ENCODE data around the gene SIAH2.
"Not testable (repeated sequence)": the region's sequence is repeated elsewhere in the genome, so short reads cannot be mapped to it uniquely, and the experiment has no call there.

Gene SIAH2

GRCh38 chr3:150763122-150763840, at the start of gene SIAH2:
SIAH2 (minus strand) TSS chr3:150763169; CDS start chr3:150762849, 320 bp downstream.
- in situ Hi-C loops (cut with HindIII; ENCODE audit: low sequenced_read_pairs), result no loop called here

- in situ Hi-C loops (cut with HindIII; ENCODE audit: low sequenced_read_pairs), result no loop called here
These were observed 49.0 kb upstream of the SIAH2 start for GRCh38 chr3:150811984-150812383.

- in situ Hi-C loops (cut with HindIII; ENCODE audit: low sequenced_read_pairs), result no loop called here
These were observed 47.7 kb upstream of the SIAH2 start for GRCh38 chr3:150810641-150811040.

GRCh38 chr3:150806185-150806835, 43.3 kb upstream of the SIAH2 start:
- in situ Hi-C loops (cut with HindIII; ENCODE audit: low sequenced_read_pairs), result no loop called here

GRCh38 chr3:150805354-150805753, 42.4 kb upstream of the SIAH2 start:
- in situ Hi-C loops (cut with HindIII; ENCODE audit: low sequenced_read_pairs), result no loop called here

- in situ Hi-C loops (cut with HindIII; ENCODE audit: low sequenced_read_pairs), result no loop called here
These were observed 40.5 kb upstream of the SIAH2 start for GRCh38 chr3:150803440-150803985.

- in situ Hi-C loops (cut with HindIII; ENCODE audit: low sequenced_read_pairs), result no loop called here
These were observed 37.8 kb upstream of the SIAH2 start for GRCh38 chr3:150800722-150801121.

GRCh38 chr3:150798122-150798618, 35.2 kb upstream of the SIAH2 start:
- in situ Hi-C loops (cut with HindIII; ENCODE audit: low sequenced_read_pairs), result no loop called here

GRCh38 chr3:150797155-150797554, 34.2 kb upstream of the SIAH2 start:
- in situ Hi-C loops (cut with HindIII; ENCODE audit: low sequenced_read_pairs), result no loop called here

GRCh38 chr3:150796527-150796926, 33.6 kb upstream of the SIAH2 start:
- in situ Hi-C loops (cut with HindIII; ENCODE audit: low sequenced_read_pairs), result not testable (repeated sequence)

- in situ Hi-C loops (cut with HindIII; ENCODE audit: low sequenced_read_pairs), result no loop called here
These were observed 30.7 kb upstream of the SIAH2 start for GRCh38 chr3:150793641-150794040.

- in situ Hi-C loops (cut with HindIII; ENCODE audit: low sequenced_read_pairs), result no loop called here
These were observed 27.7 kb upstream of the SIAH2 start for GRCh38 chr3:150790629-150791028.

- in situ Hi-C loops (cut with HindIII; ENCODE audit: low sequenced_read_pairs), result no loop called here
These were observed 26.5 kb upstream of the SIAH2 start for GRCh38 chr3:150789451-150789850.

GRCh38 chr3:150787741-150788370, 24.9 kb upstream of the SIAH2 start:
- in situ Hi-C loops (cut with HindIII; ENCODE audit: low sequenced_read_pairs), result no loop called here

- in situ Hi-C loops (cut with HindIII; ENCODE audit: low sequenced_read_pairs), result no loop called here
These were observed 23.8 kb upstream of the SIAH2 start for GRCh38 chr3:150786791-150787190.

- in situ Hi-C loops (cut with HindIII; ENCODE audit: low sequenced_read_pairs), result no loop called here
These were observed 21.8 kb upstream of the SIAH2 start for GRCh38 chr3:150784747-150785125.

GRCh38 chr3:150783920-150784746, 21.2 kb upstream of the SIAH2 start:
- in situ Hi-C loops (cut with HindIII; ENCODE audit: low sequenced_read_pairs), result no loop called here

GRCh38 chr3:150783316-150783715, 20.3 kb upstream of the SIAH2 start:
- in situ Hi-C loops (cut with HindIII; ENCODE audit: low sequenced_read_pairs), result no loop called here

GRCh38 chr3:150779402-150779858, 16.5 kb upstream of the SIAH2 start:
- in situ Hi-C loops (cut with HindIII; ENCODE audit: low sequenced_read_pairs), result no loop called here

- in situ Hi-C loops (cut with HindIII; ENCODE audit: low sequenced_read_pairs), result no loop called here
These were observed 15.9 kb upstream of the SIAH2 start for GRCh38 chr3:150778793-150779401.
